WTC11 (cell line): ENCODE data around the gene ZNF366. TPM values are rescaled to one million over a fixed set of nuclear protein-coding genes. Genes with fewer than 3 reads are reported as not detected.

Experiments used
- ATAC-seq: fragments of 200-7000 bp; cut with Tn5 transposase; 2 replicates; pipeline ENCODE4 v1.10.0; 2021; ENCODE audit warnings: mild to moderate bottlenecking, moderate library complexity
- CTCF ChIA-PET: fragments of 300-600 bp; sonication (Branson Sonifier 250); formaldehyde crosslinking; loops from one replicate; lab custom pipeline; 2021; ENCODE audit warnings: antibody characterized with exemption; lab: Charles Lee
- POLR2A ChIA-PET: fragments of 350-600 bp; sonication (Branson Sonifier 250); formaldehyde crosslinking; loops from one replicate; lab custom pipeline; 2021; ENCODE audit warnings: antibody characterized with exemption; lab: Charles Lee
- DNase-seq: peaks from one replicate; pipeline ENCODE4 v3.0.0; 2021; ENCODE audit warnings: low spot score
- H3K27ac Mint-ChIP-seq: 2 replicates; pipeline ENCODE4 v1.8.0; 2021; ENCODE audit warnings: mixed read lengths
- H3K27me3 Mint-ChIP-seq: 2 replicates; pipeline ENCODE4 v1.8.0; 2021; ENCODE audit warnings: low read depth, mild to moderate bottlenecking, moderate library complexity, mixed read lengths
- H3K36me3 Mint-ChIP-seq: 2 replicates; pipeline ENCODE4 v1.8.0; 2021; ENCODE audit warnings: mixed read lengths
- H3K4me1 Mint-ChIP-seq: 2 replicates; pipeline ENCODE4 v1.8.0; 2022; ENCODE audit warnings: mixed read lengths
- H3K4me3 Mint-ChIP-seq: 2 replicates; pipeline ENCODE4 v1.8.0; 2021; ENCODE audit warnings: mild to moderate bottlenecking, moderate library complexity, mixed read lengths
- H3K9me3 Mint-ChIP-seq: 2 replicates; pipeline ENCODE4 v1.8.0; 2021; ENCODE audit warnings: mixed read lengths
- ATF2 ChIP-seq: sonication (generic); formaldehyde crosslinking; IDR thresholded peaks from 2 replicates; pipeline ENCODE4 v1.8.1; 2022; ENCODE audit warnings: low read depth, missing genetic modification reagents, borderline replicate concordance
- CTCF ChIP-seq: fragments of 200-600 bp; IDR thresholded peaks from 2 replicates; pipeline ENCODE4 v1.8.0; 2022; ENCODE audit warnings: antibody characterized with exemption
- E2F1 ChIP-seq: sonication (generic); formaldehyde crosslinking; IDR thresholded peaks from 2 replicates; pipeline ENCODE4 v1.8.0; 2022; ENCODE audit warnings: mild to moderate bottlenecking, missing genetic modification reagents
- E2F5 ChIP-seq: sonication (generic); formaldehyde crosslinking; IDR thresholded peaks from 2 replicates; pipeline ENCODE4 v1.8.1; 2022; ENCODE audit warnings: mild to moderate bottlenecking, moderate library complexity, missing genetic modification reagents
- ERG ChIP-seq: fragments of 250-450 bp; sonication (Bioruptor Pico); IDR thresholded peaks from 2 replicates; pipeline ENCODE4 v1.8.0; 2021; ENCODE audit warnings: mild to moderate bottlenecking
- IRF2 ChIP-seq: sonication (generic); formaldehyde crosslinking; IDR thresholded peaks from 2 replicates; pipeline ENCODE4 v1.8.0; 2022; ENCODE audit warnings: low read depth, missing genetic modification reagents, borderline replicate concordance
- NFE2L1 ChIP-seq: sonication (generic); formaldehyde crosslinking; IDR thresholded peaks from 2 replicates; pipeline ENCODE4 v1.8.1; 2023; ENCODE audit warnings: missing genetic modification reagents
- NR2C2 ChIP-seq: sonication (generic); formaldehyde crosslinking; IDR thresholded peaks from 2 replicates; pipeline ENCODE4 v1.8.0; 2022; ENCODE audit warnings: mild to moderate bottlenecking, missing genetic modification reagents
- NR3C1 ChIP-seq: sonication (generic); formaldehyde crosslinking; conservative IDR thresholded peaks from 2 replicates; pipeline ENCODE4 v1.8.1; 2023; ENCODE audit warnings: low read depth, mild to moderate bottlenecking, missing genetic modification reagents
- PRDM15 ChIP-seq: sonication (generic); formaldehyde crosslinking; IDR thresholded peaks from 2 replicates; pipeline ENCODE4 v1.8.0; 2022; ENCODE audit warnings: missing genetic modification reagents
- PRRX2 ChIP-seq: fragments of 250-450 bp; sonication (Bioruptor Pico); IDR thresholded peaks from 2 replicates; pipeline ENCODE4 v1.8.0; 2021; ENCODE audit warnings: mild to moderate bottlenecking
- TCF7 ChIP-seq: sonication (generic); formaldehyde crosslinking; IDR thresholded peaks from 2 replicates; pipeline ENCODE4 v1.8.0; 2022; ENCODE audit warnings: mild to moderate bottlenecking, low read depth, missing genetic modification reagents, moderate library complexity
- TP53 ChIP-seq: sonication (generic); formaldehyde crosslinking; IDR thresholded peaks from 2 replicates; pipeline ENCODE4 v1.8.1; 2023; ENCODE audit warnings: mild to moderate bottlenecking, missing genetic modification reagents
- ZBTB21 ChIP-seq: sonication (generic); formaldehyde crosslinking; IDR thresholded peaks from 2 replicates; pipeline ENCODE4 v1.8.1; 2023; ENCODE audit warnings: mild to moderate bottlenecking, missing genetic modification reagents, borderline replicate concordance
- ZNF232 ChIP-seq: sonication (generic); formaldehyde crosslinking; IDR thresholded peaks from 2 replicates; pipeline ENCODE4 v1.8.0; 2022; ENCODE audit warnings: mild to moderate bottlenecking, missing genetic modification reagents
- ZNF512 ChIP-seq: sonication (generic); formaldehyde crosslinking; IDR thresholded peaks from 2 replicates; pipeline ENCODE4 v1.8.1; 2022; ENCODE audit warnings: missing genetic modification reagents, borderline replicate concordance
- ZNF671 ChIP-seq: fragments of 250-450 bp; sonication (Bioruptor Pico); IDR thresholded peaks from 2 replicates; pipeline ENCODE4 v1.8.0; 2021; ENCODE audit warnings: mild to moderate bottlenecking
- total RNA-seq: library from RNA; stranded (reverse); gene quantifications from 3 replicates; pipeline ENCODE4 v1.2.3, GENCODE V29; 2021

The ZNF366 gene
- total RNA-seq, 1 experiment from 2014 or later, result not detected

GRCh38 chr5:72408127-72408526 lies 99.1 kb downstream of the ZNF366 start:
- no peak for TF ChIP-seq NR2C2 (CRISPR knock-in tag)
- TF ChIP-seq TP53, result no peak
- no peak for TF ChIP-seq CTCF
- TF ChIP-seq PRDM15 (CRISPR knock-in tag), result no peak
- TF ChIP-seq ERG (CRISPR knock-in tag), result no peak
- TF ChIP-seq TCF7 (CRISPR knock-in tag), result no peak
- TF ChIP-seq ZNF512 (CRISPR knock-in tag), result no peak
- no peak for TF ChIP-seq ATF2 (CRISPR knock-in tag)
- TF ChIP-seq ZNF671 (CRISPR knock-in tag), result no peak
- TF ChIP-seq IRF2 (CRISPR knock-in tag), result no peak
- no peak for TF ChIP-seq E2F1 (CRISPR knock-in tag)
- TF ChIP-seq NR3C1 (CRISPR knock-in tag), result no peak
- no peak for TF ChIP-seq ZNF232
- TF ChIP-seq NFE2L1 (CRISPR knock-in tag), result no peak
- no peak for TF ChIP-seq PRRX2 (CRISPR knock-in tag)
- no peak for TF ChIP-seq ZBTB21 (CRISPR knock-in tag)
- TF ChIP-seq E2F5 (CRISPR knock-in tag), result no peak
- no peaks in the 10 kb centered on the region for H3K4me1 Mint-ChIP-seq
- no peaks in the 10 kb centered on the region; the same call in 1 of the 2 replicates for H3K36me3 Mint-ChIP-seq
- H3K27me3 Mint-ChIP-seq, result no peaks in the 10 kb centered on the region
- H3K4me3 Mint-ChIP-seq, result no peak overlapping the region
- H3K9me3 Mint-ChIP-seq, result peaks cover 18% of the 10 kb centered on the region
- ATAC-seq (no peak), DNase-seq (no peak)
- CTCF ChIA-PET, result no interaction called here
- H3K27ac Mint-ChIP-seq, result no peak overlapping the region
- POLR2A ChIA-PET, result no interaction called here
